ENCODE data around the gene SDCCAG8. TPM values are rescaled to one million over a fixed set of nuclear protein-coding genes. Genes with fewer than 3 reads are reported as not detected.

The SDCCAG8 gene
- total and polyA plus RNA-seq, 4 donors: 25.4 to 96.7 (median 48.2) TPM

- Histone ChIP-seq H3K4me1 (ENCODE audit: control insufficient read depth in 5 of 5, insufficient read depth in 5 of 5, low read length in 5 of 5) (no peaks in the 10 kb centered on the region), H3K27ac (ENCODE audit: low read depth in 1 of 2, low read length in 1 of 2) (no peak overlapping the region), H3K27me3 (ENCODE audit: control insufficient read depth in 3 of 3, insufficient read depth in 3 of 3, low read length in 2 of 3) (no peaks in the 10 kb centered on the region), H3K9me3 (ENCODE audit: control insufficient read depth in 4 of 4, insufficient read depth in 3 of 4, low read length in 3 of 4) (no peaks in the 10 kb centered on the region), H3K36me3 (ENCODE audit: control insufficient read depth in 4 of 4, insufficient read depth in 4 of 4, low read length in 4 of 4) (peaks cover 0 to 8% (median 5%) of the 10 kb centered on the region in 4 donors), H3K4me3 (no peak overlapping the region), H3K9ac (ENCODE audit: insufficient read depth in 1 of 2, low read length in 2 of 2) (no peak overlapping the region)
- DNase-seq (no peak), ATAC-seq (ENCODE audit: insufficient read depth, low FRiP score) (no peak)
- WGBS, 2 donors: 77 to 88% methylated on average over 1 of the region's 1 CpG
- TF ChIP-seq CTCF (IDR thresholded peaks at IDR 0.05; ENCODE audit: control extremely low read depth, extremely low read depth): no peak
Observed at GRCh38 chr1:243388276-243388675, 132.4 kb downstream of the SDCCAG8 start.

- TF ChIP-seq CTCF (IDR thresholded peaks at IDR 0.05; ENCODE audit: control extremely low read depth, extremely low read depth): no peak
- no peaks in the 10 kb centered on the region for H3K9me3 ChIP-seq (ENCODE audit: control insufficient read depth in 4 of 4, insufficient read depth in 3 of 4, low read length in 3 of 4)
- DNase-seq (no peak), ATAC-seq (ENCODE audit: insufficient read depth, low FRiP score) (no peak)
- no peak overlapping the region for H3K4me3 ChIP-seq
- H3K4me1 ChIP-seq (ENCODE audit: control insufficient read depth in 5 of 5, insufficient read depth in 5 of 5, low read length in 5 of 5): no peaks in the 10 kb centered on the region
- no peaks in the 10 kb centered on the region for H3K27me3 ChIP-seq (ENCODE audit: control insufficient read depth in 3 of 3, insufficient read depth in 3 of 3, low read length in 2 of 3)
- 46 to 67% methylated on average over 8 of the region's 8 CpGs for WGBS, 2 donors
- peaks cover 0 to 7% (median under 1%) of the 10 kb centered on the region in 4 donors for H3K36me3 ChIP-seq (ENCODE audit: control insufficient read depth in 4 of 4, insufficient read depth in 4 of 4, low read length in 4 of 4)
- no peak overlapping the region for H3K9ac ChIP-seq (ENCODE audit: insufficient read depth in 1 of 2, low read length in 2 of 2)
- H3K27ac ChIP-seq (ENCODE audit: low read depth in 1 of 2, low read length in 1 of 2): no peak overlapping the region
Observed at GRCh38 chr1:243390162-243390791, 134.4 kb downstream of the SDCCAG8 start.

- H3K27me3 ChIP-seq (ENCODE audit: control insufficient read depth in 3 of 3, insufficient read depth in 3 of 3, low read length in 2 of 3): no peaks in the 10 kb centered on the region
- no peaks in the 10 kb centered on the region for H3K4me1 ChIP-seq (ENCODE audit: control insufficient read depth in 5 of 5, insufficient read depth in 5 of 5, low read length in 5 of 5)
- H3K27ac ChIP-seq (ENCODE audit: low read depth in 1 of 2, low read length in 1 of 2): no peak overlapping the region
- H3K9ac ChIP-seq (ENCODE audit: insufficient read depth in 1 of 2, low read length in 2 of 2): no peak overlapping the region
- WGBS, 2 donors: 95 to 100% methylated on average over 1 of the region's 1 CpG
- no peak for DNase-seq
- no peaks in the 10 kb centered on the region for H3K9me3 ChIP-seq (ENCODE audit: control insufficient read depth in 4 of 4, insufficient read depth in 3 of 4, low read length in 3 of 4)
- ATAC-seq (ENCODE audit: insufficient read depth, low FRiP score): no peak
- no peak overlapping the region for H3K4me3 ChIP-seq
- peaks cover 0 to 5% (median 0%) of the 10 kb centered on the region in 4 donors for H3K36me3 ChIP-seq (ENCODE audit: control insufficient read depth in 4 of 4, insufficient read depth in 4 of 4, low read length in 4 of 4)
- no peak for TF ChIP-seq CTCF (IDR thresholded peaks at IDR 0.05; ENCODE audit: control extremely low read depth, extremely low read depth)
Observed at GRCh38 chr1:243391355-243391754, 135.5 kb downstream of the SDCCAG8 start.

GRCh38 chr1:243393096-243393495 is 137.3 kb downstream of the SDCCAG8 start:
- peaks cover 0 to 5% (median 2%) of the 10 kb centered on the region in 4 donors for H3K36me3 ChIP-seq (ENCODE audit: control insufficient read depth in 4 of 4, insufficient read depth in 4 of 4, low read length in 4 of 4)
- DNase-seq (no peak), ATAC-seq (ENCODE audit: insufficient read depth, low FRiP score) (no peak)
- H3K27me3 ChIP-seq (ENCODE audit: control insufficient read depth in 3 of 3, insufficient read depth in 3 of 3, low read length in 2 of 3): no peaks in the 10 kb centered on the region
- no peak overlapping the region for H3K27ac ChIP-seq (ENCODE audit: low read depth in 1 of 2, low read length in 1 of 2)
- no peak overlapping the region for H3K9ac ChIP-seq (ENCODE audit: insufficient read depth in 1 of 2, low read length in 2 of 2)
- 95 to 98% methylated on average over 4 of the region's 4 CpGs for WGBS, 2 donors
- no peaks in the 10 kb centered on the region for H3K4me1 ChIP-seq (ENCODE audit: control insufficient read depth in 5 of 5, insufficient read depth in 5 of 5, low read length in 5 of 5)
- no peaks in the 10 kb centered on the region for H3K9me3 ChIP-seq (ENCODE audit: control insufficient read depth in 4 of 4, insufficient read depth in 3 of 4, low read length in 3 of 4)
- no peak for TF ChIP-seq CTCF (IDR thresholded peaks at IDR 0.05; ENCODE audit: control extremely low read depth, extremely low read depth)
- no peak overlapping the region for H3K4me3 ChIP-seq
